Neural crest cell (in vitro differentiated cells): ENCODE data around the gene GSK3B. TPM values are rescaled to one million over a fixed set of nuclear protein-coding genes. Genes with fewer than 3 reads are reported as not detected.
A peak's percentile ranks its signal among the peaks of the same experiment; 100 is the strongest.

Experiments used
- DNase-seq: peaks from one replicate; pipeline ENCODE4 v3.0.0; 2021; ENCODE audit warnings: low read depth, mixed read lengths, low spot score
- H3K27ac Mint-ChIP-seq: one replicate; pipeline ENCODE4 v1.8.0; 2021; ENCODE audit warnings: mild to moderate bottlenecking, mixed read lengths; ENCODE audit not compliant: unreplicated experiment
- H3K27me3 Mint-ChIP-seq: 2 replicates; pipeline ENCODE4 v1.8.0; 2021; ENCODE audit warnings: low read depth, mild to moderate bottlenecking, mixed read lengths
- H3K36me3 Mint-ChIP-seq: 2 replicates; pipeline ENCODE4 v1.8.0; 2021; ENCODE audit warnings: low read depth, mild to moderate bottlenecking, mixed read lengths
- H3K4me1 Mint-ChIP-seq: 2 replicates; pipeline ENCODE4 v1.8.0; 2021; ENCODE audit warnings: mixed read lengths
- H3K4me3 Mint-ChIP-seq: one replicate; pipeline ENCODE4 v1.8.0; 2021; ENCODE audit warnings: mild to moderate bottlenecking, mixed read lengths
- H3K9me3 Mint-ChIP-seq: 2 replicates; pipeline ENCODE4 v1.8.0; 2021; ENCODE audit warnings: mixed read lengths
- total RNA-seq: library from RNA; stranded (reverse); gene quantifications from 2 replicates; pipeline ENCODE4 v1.2.1, GENCODE V29; 2021
- TF ChIP-seq, protein P1 (sequence below): fragments of 200-600 bp; sonication (generic); conservative IDR thresholded peaks from 2 replicates; pipeline ENCODE4 v1.5.0; 2021; ENCODE audit warnings: antibody characterized with exemption, mild to moderate bottlenecking

Gene GSK3B
- total RNA-seq, 1 donor from 2014 or later, result 81.5 TPM

- H3K4me1 Mint-ChIP-seq, result peaks cover 33% of the 10 kb centered on the region
- DNase-seq, result no peak
- H3K36me3 Mint-ChIP-seq, result peaks cover 14% of the 10 kb centered on the region
- H3K4me3 Mint-ChIP-seq, result no peak overlapping the region
- TF ChIP-seq, protein P1, sequence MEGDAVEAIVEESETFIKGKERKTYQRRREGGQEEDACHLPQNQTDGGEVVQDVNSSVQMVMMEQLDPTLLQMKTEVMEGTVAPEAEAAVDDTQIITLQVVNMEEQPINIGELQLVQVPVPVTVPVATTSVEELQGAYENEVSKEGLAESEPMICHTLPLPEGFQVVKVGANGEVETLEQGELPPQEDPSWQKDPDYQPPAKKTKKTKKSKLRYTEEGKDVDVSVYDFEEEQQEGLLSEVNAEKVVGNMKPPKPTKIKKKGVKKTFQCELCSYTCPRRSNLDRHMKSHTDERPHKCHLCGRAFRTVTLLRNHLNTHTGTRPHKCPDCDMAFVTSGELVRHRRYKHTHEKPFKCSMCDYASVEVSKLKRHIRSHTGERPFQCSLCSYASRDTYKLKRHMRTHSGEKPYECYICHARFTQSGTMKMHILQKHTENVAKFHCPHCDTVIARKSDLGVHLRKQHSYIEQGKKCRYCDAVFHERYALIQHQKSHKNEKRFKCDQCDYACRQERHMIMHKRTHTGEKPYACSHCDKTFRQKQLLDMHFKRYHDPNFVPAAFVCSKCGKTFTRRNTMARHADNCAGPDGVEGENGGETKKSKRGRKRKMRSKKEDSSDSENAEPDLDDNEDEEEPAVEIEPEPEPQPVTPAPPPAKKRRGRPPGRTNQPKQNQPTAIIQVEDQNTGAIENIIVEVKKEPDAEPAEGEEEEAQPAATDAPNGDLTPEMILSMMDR, result no peak
- peak overlapping the region; percentile 99 for H3K27ac Mint-ChIP-seq
- H3K27me3 Mint-ChIP-seq, result peaks cover 6% of the 10 kb centered on the region
- no peaks in the 10 kb centered on the region for H3K9me3 Mint-ChIP-seq
Measured at GRCh38 chr3:120095979-120096426, 1.8 kb upstream of the GSK3B start.

DNA sequence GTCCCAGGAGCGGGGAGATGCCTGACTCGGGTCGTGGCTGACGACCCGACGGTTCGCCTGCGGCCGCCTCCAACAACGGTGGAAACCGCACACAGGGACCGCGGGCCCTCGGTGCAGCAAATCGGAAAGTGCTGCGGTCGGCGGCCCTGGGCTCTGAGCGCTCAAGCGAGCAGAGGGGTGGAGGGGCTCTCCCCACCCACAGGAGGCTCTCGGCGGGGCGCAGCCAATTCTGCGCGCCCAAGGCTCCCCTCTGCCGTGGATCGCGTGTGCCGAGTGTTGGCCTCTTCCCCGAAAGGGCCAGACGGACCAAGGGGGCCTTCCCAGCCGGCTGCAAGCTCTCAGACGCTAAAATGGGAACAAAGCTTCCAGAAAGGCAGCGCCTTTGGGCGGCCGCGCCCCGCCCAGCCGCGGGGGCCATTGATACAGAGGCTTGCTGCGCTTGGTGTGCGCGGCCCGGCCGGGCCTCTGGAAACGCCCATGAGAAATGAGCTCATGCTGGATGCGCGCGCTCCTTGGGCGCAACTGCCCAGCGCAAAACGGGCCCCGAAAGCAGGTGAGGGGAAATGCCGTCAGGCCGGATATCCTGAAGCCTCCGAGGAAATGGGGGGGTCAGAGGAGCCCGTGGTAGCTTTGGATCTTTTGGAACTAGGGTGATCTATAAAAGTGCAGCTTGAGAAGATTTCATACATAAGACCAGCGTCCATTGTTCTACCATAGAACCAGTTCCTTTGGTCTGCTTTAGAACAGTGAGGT, 1.2 kb upstream of the GSK3B start:
- DNase-seq, result peak; percentile 66
- Mint-ChIP-seq H3K36me3 (peaks cover 14% of the 10 kb centered on the region), H3K4me1 (peaks cover 30% of the 10 kb centered on the region), H3K27me3 (peaks cover 6% of the 10 kb centered on the region), H3K4me3 (no peak overlapping the region), H3K27ac (peak overlapping the region; percentile 99), H3K9me3 (no peaks in the 10 kb centered on the region)
- TF ChIP-seq, protein P1, result no peak

DNA sequence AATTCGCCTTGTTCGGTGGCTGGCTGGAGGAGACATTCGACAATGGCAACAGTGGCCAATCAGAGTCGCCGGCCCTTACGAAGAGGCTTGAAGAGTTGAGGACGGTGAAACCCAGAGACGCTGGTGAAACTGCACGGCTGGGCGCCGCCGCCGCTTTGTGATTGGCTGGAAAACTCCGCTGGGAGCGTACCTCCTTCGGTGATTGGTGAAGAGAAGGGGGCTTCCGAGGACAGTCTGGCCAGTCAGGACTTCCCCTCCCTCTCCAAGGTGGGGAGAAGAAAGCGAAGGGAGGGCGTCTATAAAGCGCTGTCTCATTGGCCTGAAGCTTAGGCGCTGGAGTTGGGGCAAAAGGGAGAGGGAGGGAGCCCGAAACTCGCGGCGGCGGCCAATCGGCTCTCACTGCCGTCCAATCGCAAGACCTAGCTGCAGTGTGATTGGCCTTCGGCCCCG, 554 bp upstream of the GSK3B start:
- TF ChIP-seq, protein P1, result no peak
- DNase-seq, result peak; percentile 87
- H3K27me3 Mint-ChIP-seq, result peaks cover 6% of the 10 kb centered on the region
- peak overlapping the region; percentile 99 for H3K27ac Mint-ChIP-seq
- H3K9me3 Mint-ChIP-seq, result no peaks in the 10 kb centered on the region
- H3K4me1 Mint-ChIP-seq, result peaks cover 27% of the 10 kb centered on the region
- no peak overlapping the region for H3K4me3 Mint-ChIP-seq
- H3K36me3 Mint-ChIP-seq, result peaks cover 12% of the 10 kb centered on the region

- DNase-seq, result no peak
- H3K9me3 Mint-ChIP-seq, result no peaks in the 10 kb centered on the region
- H3K27ac Mint-ChIP-seq, result no peak overlapping the region
- H3K4me1 Mint-ChIP-seq, result peaks cover 27% of the 10 kb centered on the region
- H3K27me3 Mint-ChIP-seq, result peaks cover 6% of the 10 kb centered on the region
- H3K4me3 Mint-ChIP-seq, result no peak overlapping the region
- H3K36me3 Mint-ChIP-seq, result peaks cover 6% of the 10 kb centered on the region
- TF ChIP-seq, protein P1, result no peak
Measured at GRCh38 chr3:120093119-120093910, 932 bp downstream of the GSK3B start.

DNA sequence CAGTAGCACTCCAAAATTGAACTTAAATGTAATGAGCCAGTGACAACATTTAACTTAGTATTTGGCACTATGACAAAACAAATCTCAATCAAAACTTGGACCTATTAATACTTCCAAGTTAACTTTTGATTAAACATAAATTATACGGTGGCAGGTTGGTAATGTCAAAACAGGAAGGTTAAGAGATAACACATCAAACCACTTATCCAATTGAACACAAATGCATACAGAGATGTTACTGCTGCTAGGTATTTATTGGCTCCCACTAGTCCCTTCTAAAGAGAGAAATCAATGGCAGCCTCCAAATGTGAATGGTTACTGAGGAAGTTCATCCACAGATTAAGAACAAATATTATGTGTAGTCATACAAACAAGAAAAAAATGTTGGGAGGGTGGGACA, 1.8 kb downstream of the GSK3B start:
- Mint-ChIP-seq H3K36me3 (peaks cover 6% of the 10 kb centered on the region), H3K4me3 (no peak overlapping the region), H3K27me3 (peaks cover 6% of the 10 kb centered on the region)

More for the DNA sequence above, 1.8 kb downstream of the GSK3B start:
- TF ChIP-seq, protein P1, result no peak
- no peak for DNase-seq
- H3K27ac Mint-ChIP-seq, result no peak overlapping the region
- H3K9me3 Mint-ChIP-seq, result no peaks in the 10 kb centered on the region
- H3K4me1 Mint-ChIP-seq, result peaks cover 27% of the 10 kb centered on the region
